Heart left ventricle (tissue), 16 donors: Measurements from ENCODE around the gene NASP. TPM values are rescaled to one million over a fixed set of nuclear protein-coding genes. Genes with fewer than 3 reads are reported as not detected.
A peak's percentile ranks its signal among the peaks of the same experiment; 100 is the strongest.

Experiments
- ATAC-seq, 4 donors: fragments of 200-7000 bp; cut with Tn5 transposase; one replicate each; pipeline ENCODE4 v1.9.1; 2020 to 2022; ENCODE audit warnings: moderate library complexity in 4 of 4, mild to moderate bottlenecking in 3 of 4, moderate number of reproducible peaks in 1 of 4
- DNase-seq, 5 donors: peaks; one replicate each; pipeline ENCODE4 v3.0.0-alpha.2; 2020
- H3K27ac ChIP-seq, 12 donors: fragments of 200-600 bp; sonication (generic) in 4 of 12; one replicate each; pipeline versions ENCODE4 v1.5.0 to v1.8.0; 2016 to 2022; ENCODE audit warnings: mild to moderate bottlenecking in 2 of 12
- H3K27me3 ChIP-seq, 9 donors: fragments of 200-600 bp; sonication (generic) in 2 of 9; one replicate each; pipeline versions ENCODE4 v1.5.1 to v1.8.0; 2016 to 2022; ENCODE audit warnings: mild to moderate bottlenecking in 3 of 9
- H3K36me3 ChIP-seq, 9 donors: fragments of 200-600 bp; sonication (generic) in 2 of 9; one replicate each; pipeline versions ENCODE4 v1.5.0 to v1.8.0; 2018 to 2022; ENCODE audit warnings: mild to moderate bottlenecking in 2 of 9
- H3K4me1 ChIP-seq, 12 donors: fragments of 200-600 bp; sonication (generic) in 4 of 12; one replicate each; pipeline versions ENCODE4 v1.5.0 to v1.8.0; 2016 to 2022; ENCODE audit warnings: mild to moderate bottlenecking in 3 of 12
- H3K4me3 ChIP-seq, 12 donors: fragments of 200-600 bp; sonication (generic) in 4 of 12; one replicate each; pipeline versions ENCODE4 v1.5.0 to v1.8.0; 2017 to 2022; ENCODE audit warnings: mild to moderate bottlenecking in 9 of 12, moderate library complexity in 4 of 12
- H3K9me3 ChIP-seq, 12 donors: fragments of 200-600 bp; sonication (generic) in 4 of 12; one replicate each; pipeline versions ENCODE4 v1.5.0 to v1.8.0; 2016 to 2022; ENCODE audit warnings: mild to moderate bottlenecking in 1 of 12
- CTCF ChIP-seq, 12 donors: fragments of 200-600 bp; sonication (generic) in 4 of 12; IDR thresholded peaks; one replicate each; pipeline versions ENCODE4 v1.5.0 to v1.8.0; 2018 to 2022; ENCODE audit warnings: antibody characterized with exemption in 12 of 12, mild to moderate bottlenecking in 5 of 12
- POLR2A ChIP-seq, 2 donors: fragments of 450-650 bp; IDR thresholded peaks; one replicate each; pipeline ENCODE4 v1.6.1; 2017; ENCODE audit warnings: antibody characterized with exemption in 2 of 2, mild to moderate bottlenecking in 2 of 2, moderate library complexity in 2 of 2
- WGBS, 4 donors: extraction: QIAGEN DNeasy Blood & Tissue Kit in 2 of 4; methylation state at CpG; one replicate each; pipeline versions ENCODE4 v1.1.5 to v1.1.7; 2013 to 2018; 5-methylcytosine and 5-hydroxymethylcytosine counted together
- intact Hi-C, 10 donors: fragments of 100-400 bp; cut with DNase I; formaldehyde crosslinking; loops; one replicate each; pipeline versions ENCODE4 v1.11.1 to v1.14.2; 2022
- polyA plus RNA-seq, 2 donors: library from polyadenylated mRNA; stranded (reverse); fragments of 200-250 nt; gene quantifications; one replicate each; pipeline ENCODE4 v1.2.3, GENCODE V29; 2013
- total RNA-seq, 9 donors: library from RNA; depleted of rRNA in 2 of 9; stranded (reverse); fragments of >200 nt in 2 of 9; fragmentation: NEBNext Ultra II Directional in 3 of 9; extraction: Animal tissue kit (Norgen Biotek cat#: 25700) in 3 of 9; gene quantifications; one replicate each; pipeline versions ENCODE4 v1.1.0 to v1.2.4, GENCODE V29; 2016 to 2023
- donor health status: ischemic (EF 13 %, LVEDD 7.1; RV severe dilation, severe dysfunction).
- donor health status: healthy with polysubstance abuse.
- donor health status: DM: no; HTN: yes; CAD: no.
- donor health status: DM: no; HTN: no; CAD: no.
- donor health status: ischemic (EF 25% LVEDD 6.9; RV normal size, moderate dysfunction).
- donor health status: ischemic (EF 25% LVEDD 5.7; RV mildly dilated, moderate dysfunction).
- donor health status: healthy.
- donor health status: DM: yes; HTN: yes; CAD: no.
- donor health status: ischemic (EF 35%, LVEDD 5.7; RV mildly dilated, moderate dysfunction).
- donor health status: nonischemic (EF 11% LVEDD 7.7; RV severe dilation, severe dysfunction).
- donor health status: DM: yes; HTN: yes; CAD: no.
- donor health status: PGD.
- donor health status: ischemic (EF 29% LVEDD 5.4; RV normal size, mild dysfunction).
- donor health status: nonischemic (EF 23%, LVEDD 6.1; RV moderate dilation, normal function).

The NASP gene
- total and polyA plus RNA-seq, 11 donors, result 24.5 to 86.6 (median 33.9) TPM

DNA sequence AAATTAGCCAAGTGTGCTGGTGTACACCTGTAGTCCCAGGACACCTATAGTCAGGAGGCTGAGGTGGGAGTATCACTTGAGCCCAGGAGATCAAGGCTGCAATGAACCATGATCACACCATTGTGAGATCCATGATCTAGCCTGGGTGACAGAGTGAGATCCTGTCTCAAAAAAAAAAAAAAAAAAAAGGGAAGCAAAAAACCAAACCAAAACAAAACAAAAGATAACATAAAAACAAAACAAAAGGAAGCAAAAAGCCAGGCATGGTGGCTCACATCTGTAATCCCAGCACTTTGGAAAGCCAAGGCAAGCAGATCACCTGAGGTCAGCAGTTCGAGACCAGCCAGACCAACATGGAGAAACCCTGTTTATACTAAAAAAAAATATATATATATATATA lies 42.6 kb upstream of the NASP start:
- no peak overlapping the region for H3K4me3 ChIP-seq
- TF ChIP-seq CTCF (IDR thresholded peaks at IDR 0.05), result no peak
- TF ChIP-seq POLR2A (IDR thresholded peaks at IDR 0.05), result no peak
- 93 to 98% (median 98%) methylated on average over 1 of the region's 1 CpG for WGBS, 4 donors
- peaks cover 0 to 52% (median 3%) of the 10 kb centered on the region in 12 donors for H3K4me1 ChIP-seq
- H3K9me3 ChIP-seq, result no peaks in the 10 kb centered on the region
- H3K27me3 ChIP-seq, result no peaks in the 10 kb centered on the region
- DNase-seq (no peak), ATAC-seq (no peak)
- intact Hi-C loops, result no loop called here
- no peaks in the 10 kb centered on the region for H3K36me3 ChIP-seq
- H3K27ac ChIP-seq, result peak overlapping the region in 1 of 12 donors; percentile 89

- peak in 1 of 4 donors; percentile 53 for ATAC-seq
- intact Hi-C loops, result no loop called here
- H3K27ac ChIP-seq, result peak overlapping the region in 1 of 12 donors; percentile 89
Observed at GRCh38 chr1:45542591-45542990, 41.2 kb upstream of the NASP start.

DNA sequence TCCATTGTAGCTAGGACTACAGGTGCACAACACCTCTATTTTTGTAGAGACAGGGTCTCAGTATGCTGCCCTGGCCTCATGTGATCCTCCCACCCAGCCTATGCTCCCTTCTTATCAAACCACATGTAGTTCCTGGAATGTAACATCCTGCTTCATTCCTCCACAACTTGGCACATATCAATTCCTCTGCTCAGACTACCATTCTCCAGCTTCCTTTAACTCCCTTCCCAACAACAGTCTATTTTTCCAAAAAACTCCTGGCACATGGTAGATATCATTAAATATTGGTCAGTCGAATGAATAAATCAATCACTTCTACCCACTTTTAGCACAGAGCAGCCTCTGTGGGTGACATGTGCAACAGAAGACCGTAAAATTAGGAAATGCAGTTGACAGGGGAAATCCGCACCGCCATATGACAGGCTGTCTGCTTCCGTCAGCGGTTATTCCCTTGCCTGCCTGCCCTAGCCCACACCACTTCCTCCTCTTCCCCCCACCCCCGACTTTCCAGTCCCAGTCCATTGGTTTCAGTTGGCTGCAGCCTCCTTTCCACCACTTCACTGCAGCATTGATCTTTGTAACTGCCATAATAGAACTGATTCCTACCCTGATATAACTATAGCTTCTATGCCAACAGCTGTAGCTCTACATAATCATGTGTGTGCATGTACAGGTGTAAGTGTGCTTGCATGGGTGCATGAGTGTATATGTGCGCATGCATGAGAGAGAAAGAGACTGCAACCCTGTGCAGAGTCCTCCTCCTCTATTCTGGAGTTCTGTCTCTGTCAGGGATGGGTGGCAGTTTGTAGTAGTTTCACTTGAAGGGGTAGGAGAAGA lies 40.0 kb upstream of the NASP start:
- 31 to 50% (median 41%) methylated on average over 8 of the region's 8 CpGs for WGBS, 4 donors
- Histone ChIP-seq H3K9me3 (no peaks in the 10 kb centered on the region), H3K27ac (peak overlapping the region in 4 of 12 donors; percentile 39 to 89 (median 44)), H3K4me1 (peaks cover 0 to 52% (median 3%) of the 10 kb centered on the region in 12 donors), H3K4me3 (peak overlapping the region in 3 of 12 donors; percentile 10 to 31 (median 19)), H3K36me3 (no peaks in the 10 kb centered on the region), H3K27me3 (no peaks in the 10 kb centered on the region)
- intact Hi-C loops, result no loop called here
- ATAC-seq, result peak; percentile 37 to 95 (median 81)
- TF ChIP-seq CTCF (IDR thresholded peaks at IDR 0.05), result no peak
- TF ChIP-seq POLR2A (IDR thresholded peaks at IDR 0.05), result no peak
- DNase-seq, result peak; percentile 61 to 78 (median 72)

More at GRCh38 chr1:45542591-45542990, 41.2 kb upstream of the NASP start:
- Histone ChIP-seq H3K4me1 (peaks cover 0 to 52% (median 3%) of the 10 kb centered on the region in 12 donors), H3K4me3 (peak overlapping the region in 1 of 12 donors; percentile 1), H3K36me3 (no peaks in the 10 kb centered on the region), H3K27me3 (no peaks in the 10 kb centered on the region), H3K9me3 (no peaks in the 10 kb centered on the region)
- 75 to 81% (median 78%) methylated on average over 3 to 4 of the region's 4 CpGs for WGBS, 4 donors
- DNase-seq, result peak in 2 of 5 donors; percentile 26 to 31
- no peak for TF ChIP-seq POLR2A (IDR thresholded peaks at IDR 0.05)
- TF ChIP-seq CTCF (IDR thresholded peaks at IDR 0.05), result no peak

- H3K4me3 ChIP-seq, result peak overlapping the region in 1 of 12 donors; percentile 31
- intact Hi-C loops, result no loop called here
- no peaks in the 10 kb centered on the region for H3K9me3 ChIP-seq
- TF ChIP-seq CTCF (IDR thresholded peaks at IDR 0.05) (no peak), POLR2A (IDR thresholded peaks at IDR 0.05) (no peak)
- H3K27ac ChIP-seq, result peak overlapping the region in 1 of 12 donors; percentile 89
- H3K36me3 ChIP-seq, result no peaks in the 10 kb centered on the region
- H3K4me1 ChIP-seq, result peaks cover 0 to 52% (median 3%) of the 10 kb centered on the region in 12 donors
- no peak for DNase-seq
- ATAC-seq, result no peak
- H3K27me3 ChIP-seq, result no peaks in the 10 kb centered on the region
- 85 to 92% (median 90%) methylated on average over 4 of the region's 4 CpGs for whole genome bisulfite sequencing, 4 donors
Observed at GRCh38 chr1:45544530-45544929, 39.3 kb upstream of the NASP start.
